Measurements from ENCODE around the gene MND1.
"Not testable (repeated sequence)": the region's sequence is repeated elsewhere in the genome, so short reads cannot be mapped to it uniquely, and the experiment has no call there.

The MND1 gene

GRCh38 chr4:153408932-153409331 lies 64.4 kb downstream of the MND1 start:
- no peak for DNase-seq

- no peak for DNase-seq
Observed at GRCh38 chr4:153409412-153409811, 64.9 kb downstream of the MND1 start.

- no peak for DNase-seq
Observed at GRCh38 chr4:153409924-153410501, 65.5 kb downstream of the MND1 start.

- no peak for DNase-seq
Observed at GRCh38 chr4:153413842-153414241, 69.4 kb downstream of the MND1 start.

- DNase-seq = not testable (repeated sequence)
Observed at GRCh38 chr4:153416456-153416855, 72.0 kb downstream of the MND1 start.

- DNase-seq = no peak
Observed at GRCh38 chr4:153418121-153418520, 73.6 kb downstream of the MND1 start.

- DNase-seq = no peak
Observed at GRCh38 chr4:153418558-153418957, 74.1 kb downstream of the MND1 start.

- DNase-seq = no peak
Observed at GRCh38 chr4:153419029-153419428, 74.5 kb downstream of the MND1 start.

GRCh38 chr4:153419673-153420278 lies 75.3 kb downstream of the MND1 start:
- DNase-seq = no peak

GRCh38 chr4:153420361-153420760 lies 75.9 kb downstream of the MND1 start:
- DNase-seq = no peak

- DNase-seq = no peak
Observed at GRCh38 chr4:153421941-153422340, 77.5 kb downstream of the MND1 start.

- DNase-seq = no peak
Observed at GRCh38 chr4:153426207-153426885, 81.9 kb downstream of the MND1 start.

- no peak for DNase-seq
Observed at GRCh38 chr4:153427363-153428071, 83.0 kb downstream of the MND1 start.

GRCh38 chr4:153428941-153429475 lies 84.5 kb downstream of the MND1 start:
- DNase-seq = no peak

- DNase-seq = peak; percentile 79
Observed at GRCh38 chr4:153432965-153433753, 88.7 kb downstream of the MND1 start.

- no peak for DNase-seq
Observed at GRCh38 chr4:153433754-153434105, 89.2 kb downstream of the MND1 start.

GRCh38 chr4:153434190-153434589 lies 89.7 kb downstream of the MND1 start:
- no peak for DNase-seq

- peak; percentile 48 for DNase-seq
Observed at GRCh38 chr4:153438916-153439756, 94.6 kb downstream of the MND1 start.

GRCh38 chr4:153439831-153440230 lies 95.3 kb downstream of the MND1 start:
- no peak for DNase-seq

GRCh38 chr4:153440475-153440874 lies 96.0 kb downstream of the MND1 start:
- DNase-seq = no peak

- no peak for DNase-seq
Observed at GRCh38 chr4:153447175-153447905, 102.9 kb downstream of the MND1 start.
